Stomach (tissue), 4 donors: ENCODE measurements around the gene PARP8.

Experiments used
- POLR2A ChIP-seq, 4 donors: fragments of 450-650 bp; IDR thresholded peaks; one replicate each; pipeline ENCODE4 v1.6.1; 2016; ENCODE audit warnings: antibody characterized with exemption in 4 of 4, control low read depth in 2 of 4, mild to moderate bottlenecking in 1 of 4, moderate library complexity in 1 of 4
- POLR2AphosphoS5 ChIP-seq, 3 donors: sonication (generic); formaldehyde crosslinking; IDR thresholded peaks; one replicate each; pipeline ENCODE4 v1.6.1; 2016; ENCODE audit warnings: antibody characterized with exemption in 3 of 3
- TF ChIP-seq, protein P1 (sequence below), 7 experiments: fragments of 450-650 bp in 4 of 7; fragments of 200-600 bp in 3 of 7; sonication (generic) in 3 of 7; IDR thresholded peaks; one replicate each; pipeline ENCODE4 v1.5.1; 2016 to 2019; ENCODE audit warnings: antibody characterized with exemption in 7 of 7, control low read depth in 2 of 7, mild to moderate bottlenecking in 1 of 7

DNA sequence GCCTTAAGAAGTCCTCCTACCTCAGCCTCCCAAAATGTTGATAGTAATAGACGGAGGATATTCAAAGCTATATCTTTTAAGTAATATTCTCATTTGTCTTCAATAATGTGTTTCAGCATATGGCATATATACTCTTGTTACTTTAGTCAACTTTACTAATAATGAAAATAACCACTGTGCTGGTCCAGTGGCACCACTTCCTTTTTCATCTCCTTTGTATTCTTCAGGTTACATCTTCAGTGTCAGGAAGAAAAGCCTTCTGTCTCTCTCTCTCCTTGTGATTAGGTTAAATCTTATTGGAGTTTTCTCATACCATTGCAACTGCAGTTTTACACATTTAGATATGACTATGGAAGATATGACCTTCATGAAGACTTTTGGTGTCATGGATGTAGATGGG is 31.3 kb downstream of the PARP8 start:
- TF ChIP-seq POLR2AphosphoS5 (IDR thresholded peaks at IDR 0.05) (no peak), POLR2A (IDR thresholded peaks at IDR 0.05) (no peak)
- TF ChIP-seq, protein P1, sequence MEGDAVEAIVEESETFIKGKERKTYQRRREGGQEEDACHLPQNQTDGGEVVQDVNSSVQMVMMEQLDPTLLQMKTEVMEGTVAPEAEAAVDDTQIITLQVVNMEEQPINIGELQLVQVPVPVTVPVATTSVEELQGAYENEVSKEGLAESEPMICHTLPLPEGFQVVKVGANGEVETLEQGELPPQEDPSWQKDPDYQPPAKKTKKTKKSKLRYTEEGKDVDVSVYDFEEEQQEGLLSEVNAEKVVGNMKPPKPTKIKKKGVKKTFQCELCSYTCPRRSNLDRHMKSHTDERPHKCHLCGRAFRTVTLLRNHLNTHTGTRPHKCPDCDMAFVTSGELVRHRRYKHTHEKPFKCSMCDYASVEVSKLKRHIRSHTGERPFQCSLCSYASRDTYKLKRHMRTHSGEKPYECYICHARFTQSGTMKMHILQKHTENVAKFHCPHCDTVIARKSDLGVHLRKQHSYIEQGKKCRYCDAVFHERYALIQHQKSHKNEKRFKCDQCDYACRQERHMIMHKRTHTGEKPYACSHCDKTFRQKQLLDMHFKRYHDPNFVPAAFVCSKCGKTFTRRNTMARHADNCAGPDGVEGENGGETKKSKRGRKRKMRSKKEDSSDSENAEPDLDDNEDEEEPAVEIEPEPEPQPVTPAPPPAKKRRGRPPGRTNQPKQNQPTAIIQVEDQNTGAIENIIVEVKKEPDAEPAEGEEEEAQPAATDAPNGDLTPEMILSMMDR (IDR thresholded peaks at IDR 0.05), result no peak
